GM23338 (cell line): ENCODE results near the gene CHP1. TPM values are rescaled to one million over a fixed set of nuclear protein-coding genes. Genes with fewer than 3 reads are reported as not detected.

Source experiments
- ATAC-seq: fragments of 200-7000 bp; cut with Tn5 transposase; 3 replicates; pipeline ENCODE4 v1.9.1; 2020
- DNase-seq: peaks from one replicate; pipeline ENCODE4 v3.0.0-alpha.2; 2015; ENCODE audit warnings: low spot score
- H2AFZ ChIP-seq: fragments of 200-600 bp; sonication (generic); 2 replicates; pipeline ENCODE4 v1.8.0; 2016; ENCODE audit warnings: antibody characterized with exemption, mild to moderate bottlenecking, moderate library complexity
- H3F3A ChIP-seq: fragments of 200-600 bp; sonication (generic); replicated peaks from 2 replicates; pipeline ENCODE4 v1.8.0; 2017; ENCODE audit warnings: antibody characterized with exemption, mixed run types, low read depth
- H3K27ac ChIP-seq: fragments of 200-600 bp; sonication (generic); 2 replicates; pipeline ENCODE4 v1.6.1; 2016; ENCODE audit warnings: low read depth
- H3K27me3 ChIP-seq: fragments of 200-600 bp; sonication (generic); 2 replicates; pipeline ENCODE4 v1.8.0; 2016; ENCODE audit warnings: mild to moderate bottlenecking, mixed run types, moderate library complexity; ENCODE audit not compliant: insufficient read depth
- H3K36me3 ChIP-seq: fragments of 200-600 bp; sonication (generic); 2 replicates; pipeline ENCODE4 v1.8.0; 2016; ENCODE audit warnings: mild to moderate bottlenecking; ENCODE audit not compliant: insufficient read depth
- H3K4me1 ChIP-seq: fragments of 200-600 bp; sonication (generic); 2 replicates; pipeline ENCODE4 v1.8.0; 2016; ENCODE audit warnings: mild to moderate bottlenecking, moderate library complexity; ENCODE audit not compliant: insufficient read depth
- H3K4me2 ChIP-seq: fragments of 200-600 bp; sonication (generic); 2 replicates; pipeline ENCODE4 v1.7.1; 2017; ENCODE audit warnings: mixed run types
- H3K4me3 ChIP-seq: fragments of 200-600 bp; sonication (generic); 2 replicates; pipeline ENCODE4 v1.6.1; 2016; ENCODE audit warnings: mixed run types
- H3K79me2 ChIP-seq: fragments of 200-600 bp; sonication (generic); replicated peaks from 2 replicates; pipeline ENCODE4 v1.8.0; 2017; ENCODE audit warnings: mild to moderate bottlenecking; ENCODE audit not compliant: insufficient read depth
- H3K9me2 ChIP-seq: fragments of 200-600 bp; sonication (generic); 2 replicates; pipeline ENCODE4 v1.8.0; 2017; ENCODE audit not compliant: insufficient read depth
- H4K20me1 ChIP-seq: fragments of 200-600 bp; sonication (generic); replicated peaks from 2 replicates; pipeline ENCODE4 v1.8.0; 2017; ENCODE audit warnings: mild to moderate bottlenecking; ENCODE audit not compliant: insufficient read depth
- H3K27ac Mint-ChIP-seq: 2 replicates; pipeline ENCODE4 v1.8.0; 2020; ENCODE audit warnings: inconsistent platforms, mild to moderate bottlenecking, moderate library complexity, mixed read lengths
- H3K27me3 Mint-ChIP-seq: 3 replicates; pipeline ENCODE4 v1.8.0; 2022; ENCODE audit warnings: low read depth, mild to moderate bottlenecking, moderate library complexity, mixed read lengths, inconsistent platforms; ENCODE audit not compliant: insufficient read depth, poor library complexity
- H3K36me3 Mint-ChIP-seq: 3 replicates; pipeline ENCODE4 v1.8.0; 2021; ENCODE audit warnings: low read depth, mild to moderate bottlenecking, inconsistent platforms, moderate library complexity, mixed read lengths
- H3K4me1 Mint-ChIP-seq: 3 replicates; pipeline ENCODE4 v1.8.0; 2020; ENCODE audit warnings: mild to moderate bottlenecking, inconsistent platforms, mixed read lengths
- H3K4me3 Mint-ChIP-seq: 3 replicates; pipeline ENCODE4 v1.8.0; 2021; ENCODE audit warnings: moderate library complexity, mild to moderate bottlenecking, inconsistent platforms, mixed read lengths
- H3K9me3 Mint-ChIP-seq: 3 replicates; pipeline ENCODE4 v1.8.0; 2020; ENCODE audit warnings: moderate library complexity, mild to moderate bottlenecking, inconsistent platforms, mixed read lengths
- CREB1 ChIP-seq: fragments of 250-450 bp; sonication (Bioruptor Pico); IDR thresholded peaks from 2 replicates; pipeline ENCODE4 v1.5.0; 2020; ENCODE audit warnings: low read depth, mild to moderate bottlenecking, moderate library complexity
- CTCF ChIP-seq, 2 experiments: fragments of 200-600 bp in 1 of 2; sonication (generic) in 1 of 2; conservative IDR thresholded peaks; 2 replicates each; pipeline versions ENCODE4 v1.5.1 to v1.6.1; 2016 to 2017; ENCODE audit warnings: antibody characterized with exemption in 2 of 2, low read depth in 2 of 2, mild to moderate bottlenecking in 2 of 2, moderate library complexity in 1 of 2
- ETS1 ChIP-seq: IDR thresholded peaks from 2 replicates; pipeline ENCODE4 v1.6.1; 2016; ENCODE audit warnings: antibody characterized with exemption
- EZH2 ChIP-seq: fragments of 200-600 bp; sonication (generic); IDR thresholded peaks from one replicate; pipeline ENCODE4 v1.8.0; 2017; ENCODE audit warnings: antibody characterized with exemption, mild to moderate bottlenecking, low read depth; ENCODE audit not compliant: unreplicated experiment
- EZH2phosphoT487 ChIP-seq: fragments of 200-600 bp; sonication (generic); IDR thresholded peaks from one replicate; pipeline ENCODE4 v1.8.1; 2018; ENCODE audit warnings: antibody characterized with exemption; ENCODE audit not compliant: unreplicated experiment
- JUNB ChIP-seq: IDR thresholded peaks from one replicate; pipeline ENCODE4 v1.6.1; 2016; ENCODE audit warnings: antibody characterized with exemption; ENCODE audit not compliant: unreplicated experiment
- NANOG ChIP-seq: IDR thresholded peaks from 2 replicates; pipeline ENCODE4 v1.6.1; 2016; ENCODE audit warnings: antibody characterized with exemption, borderline replicate concordance
- POLR2AphosphoS5 ChIP-seq: IDR thresholded peaks from 2 replicates; pipeline ENCODE4 v1.6.1; 2016; ENCODE audit warnings: antibody characterized with exemption, low read depth
- REST ChIP-seq: IDR thresholded peaks from one replicate; pipeline ENCODE4 v1.6.1; 2018; ENCODE audit warnings: antibody characterized with exemption; ENCODE audit not compliant: unreplicated experiment
- STAT1 ChIP-seq: IDR thresholded peaks from one replicate; pipeline ENCODE4 v1.6.1; 2016; ENCODE audit warnings: antibody characterized with exemption; ENCODE audit not compliant: unreplicated experiment
- ZNF114 ChIP-seq: fragments of 250-450 bp; sonication (Bioruptor Pico); IDR thresholded peaks from 2 replicates; pipeline ENCODE4 v1.5.0; 2020; ENCODE audit warnings: mild to moderate bottlenecking, moderate library complexity
- polyA plus RNA-seq: library from polyadenylated mRNA; unstranded; fragments of >200 nt; fragmentation: Nextera tagmentation; extraction: Ambion mirVana; gene quantifications from 2 replicates; pipeline ENCODE4 v1.2.1, GENCODE V29; 2016
- total RNA-seq: library from RNA; depleted of rRNA; stranded (reverse); fragments of >200 nt; shearing (Covaris generic); gene quantifications from 2 replicates; pipeline ENCODE4 v1.2.3, GENCODE V29; 2014

Gene CHP1
- total and polyA plus RNA-seq, 2 experiments from 2014 or later = 62.3 to 109 TPM

- no peak overlapping the region for H3K4me3 Mint-ChIP-seq
- Histone ChIP-seq H3K4me3 (no peak overlapping the region), H3K27me3 (no peaks in the 10 kb centered on the region)
Measured at GRCh38 chr15:41182266-41182665, 48.8 kb upstream of the CHP1 start.

More at GRCh38 chr15:41182266-41182665, 48.8 kb upstream of the CHP1 start:
- Histone ChIP-seq H3K4me1 (peaks cover 10% of the 10 kb centered on the region; the same call in 1 of the 2 replicates), H3K79me2 (no peaks in the 10 kb centered on the region), H3K27ac (no peak overlapping the region), H3F3A (no peaks in the 10 kb centered on the region), H4K20me1 (no peaks in the 10 kb centered on the region), H3K36me3 (no peaks in the 10 kb centered on the region), H3K4me2 (no peak overlapping the region), H3K9me2 (no peaks in the 10 kb centered on the region), H2AFZ (peak overlapping the region; percentile 35; the same call in 1 of the 2 replicates)
- peaks cover 1% of the 10 kb centered on the region for H3K27me3 Mint-ChIP-seq
- H3K27ac Mint-ChIP-seq = no peak overlapping the region
- TF ChIP-seq CREB1 (CRISPR knock-in tag) (no peak), REST (no peak), JUNB (no peak), EZH2 (no peak), STAT1 (no peak), ETS1 (no peak), ZNF114 (CRISPR knock-in tag) (no peak), EZH2phosphoT487 (no peak), CTCF (conservative IDR thresholded peaks at IDR 0.05; ENCODE audit: low read depth in 2 of 2) (no peak), NANOG (no peak), POLR2AphosphoS5 (no peak)
- H3K36me3 Mint-ChIP-seq = no peaks in the 10 kb centered on the region
- H3K9me3 Mint-ChIP-seq = no peaks in the 10 kb centered on the region
- DNase-seq = no peak
- peaks cover 11% of the 10 kb centered on the region for H3K4me1 Mint-ChIP-seq
- ATAC-seq = no peak
